Right atrium auricular region (tissue), 2 donors: ENCODE results near the gene ARHGDIA. TPM values are rescaled to one million over a fixed set of nuclear protein-coding genes. Genes with fewer than 3 reads are reported as not detected.

ENCODE experiments used
- DNase-seq: peaks from one replicate; pipeline ENCODE4 v3.0.0-alpha.2; 2019; ENCODE audit warnings: low spot score
- H3K27ac ChIP-seq, 2 donors: fragments of 200-600 bp; sonication (generic); 1 replicate in 1 of 2; 2 replicates in 1 of 2; pipeline ENCODE4 v1.5.1; 2016 to 2019
- H3K27me3 ChIP-seq, 2 donors: fragments of 200-600 bp; sonication (generic); one replicate each; pipeline versions ENCODE4 v1.5.1 to v1.6.0; 2017 to 2019
- H3K36me3 ChIP-seq: fragments of 200-600 bp; sonication (generic); one replicate; pipeline ENCODE4 v1.5.1; 2016
- H3K4me1 ChIP-seq, 2 donors: fragments of 200-600 bp; sonication (generic); one replicate each; pipeline versions ENCODE4 v1.5.1 to v1.6.0; 2017 to 2019
- H3K4me3 ChIP-seq, 2 donors: fragments of 200-600 bp; sonication (generic); 1 replicate in 1 of 2; 2 replicates in 1 of 2; pipeline ENCODE4 v1.5.1; 2017 to 2019; ENCODE audit warnings: mild to moderate bottlenecking in 1 of 2, moderate library complexity in 1 of 2
- H3K9me3 ChIP-seq, 2 donors: fragments of 200-600 bp; sonication (generic); one replicate each; pipeline ENCODE4 v1.5.1; 2019
- CTCF ChIP-seq, 2 donors: fragments of 200-600 bp; sonication (generic); IDR thresholded peaks; one replicate each; pipeline ENCODE4 v1.5.1; 2019; ENCODE audit warnings: antibody characterized with exemption in 2 of 2
- total RNA-seq, 2 donors: library from RNA; depleted of rRNA; stranded (reverse); fragments of >200 nt; gene quantifications; one replicate each; pipeline ENCODE4 v1.1.0, GENCODE V29; 2016

The ARHGDIA gene
- total RNA-seq, 2 donors from 2014 or later = 59.4 to 145 TPM

GRCh38 chr17:81885869-81886548 is 14.9 kb upstream of the ARHGDIA start:
- no peak for TF ChIP-seq CTCF (IDR thresholded peaks at IDR 0.05)
- peaks cover 0 to 21% of the 10 kb centered on the region in 2 donors for H3K4me1 ChIP-seq
- H3K27me3 ChIP-seq = no peaks in the 10 kb centered on the region
- H3K27ac ChIP-seq = no peak overlapping the region
- peaks cover 50% of the 10 kb centered on the region for H3K36me3 ChIP-seq
- no peaks in the 10 kb centered on the region for H3K9me3 ChIP-seq
- DNase-seq = no peak
- H3K4me3 ChIP-seq = no peak overlapping the region

- no peak overlapping the region for H3K27ac ChIP-seq
- no peak overlapping the region for H3K4me3 ChIP-seq
- H3K27me3 ChIP-seq = no peaks in the 10 kb centered on the region
- no peak for DNase-seq
- H3K4me1 ChIP-seq = peaks cover 0 to 17% of the 10 kb centered on the region in 2 donors
- no peaks in the 10 kb centered on the region for H3K9me3 ChIP-seq
- TF ChIP-seq CTCF (IDR thresholded peaks at IDR 0.05) = no peak
- H3K36me3 ChIP-seq = peaks cover 51% of the 10 kb centered on the region
Observed at GRCh38 chr17:81885454-81885853, 14.3 kb upstream of the ARHGDIA start.

GRCh38 chr17:81884968-81885367 is 13.8 kb upstream of the ARHGDIA start:
- Histone ChIP-seq H3K27ac (no peak overlapping the region), H3K4me1 (peaks cover 0 to 12% of the 10 kb centered on the region in 2 donors), H3K9me3 (no peaks in the 10 kb centered on the region), H3K27me3 (no peaks in the 10 kb centered on the region), H3K4me3 (no peak overlapping the region), H3K36me3 (peaks cover 47% of the 10 kb centered on the region)
- no peak for DNase-seq
- no peak for TF ChIP-seq CTCF (IDR thresholded peaks at IDR 0.05)

GRCh38 chr17:81884520-81884919 is 13.4 kb upstream of the ARHGDIA start:
- H3K4me3 ChIP-seq = no peak overlapping the region
- peaks cover 0 to 8% of the 10 kb centered on the region in 2 donors for H3K4me1 ChIP-seq
- H3K36me3 ChIP-seq = peaks cover 46% of the 10 kb centered on the region
- H3K27me3 ChIP-seq = no peaks in the 10 kb centered on the region
- TF ChIP-seq CTCF (IDR thresholded peaks at IDR 0.05) = no peak
- H3K9me3 ChIP-seq = no peaks in the 10 kb centered on the region
- no peak for DNase-seq
- no peak overlapping the region for H3K27ac ChIP-seq

GRCh38 chr17:81879121-81879520 is 8.0 kb upstream of the ARHGDIA start:
- no peak overlapping the region for H3K27ac ChIP-seq
- no peak for TF ChIP-seq CTCF (IDR thresholded peaks at IDR 0.05)
- no peaks in the 10 kb centered on the region for H3K4me1 ChIP-seq
- no peaks in the 10 kb centered on the region for H3K9me3 ChIP-seq
- peaks cover 13% of the 10 kb centered on the region for H3K36me3 ChIP-seq
- H3K4me3 ChIP-seq = no peak overlapping the region
- H3K27me3 ChIP-seq = no peaks in the 10 kb centered on the region
- no peak for DNase-seq

- no peaks in the 10 kb centered on the region for H3K9me3 ChIP-seq
- peaks cover 13% of the 10 kb centered on the region for H3K36me3 ChIP-seq
- no peak overlapping the region for H3K4me3 ChIP-seq
- no peak overlapping the region for H3K27ac ChIP-seq
- no peaks in the 10 kb centered on the region for H3K4me1 ChIP-seq
- no peak for DNase-seq
- no peak for TF ChIP-seq CTCF (IDR thresholded peaks at IDR 0.05)
- H3K27me3 ChIP-seq = no peaks in the 10 kb centered on the region
Observed at GRCh38 chr17:81878294-81878693, 7.2 kb upstream of the ARHGDIA start.
